HL-60 (cell line): ENCODE data around the gene UIMC1.

ENCODE experiments used
- DNase-seq, 2 experiments: peaks; one replicate each; pipeline ENCODE4 v3.0.0-alpha.2; 2010 to 2020; ENCODE audit warnings: low read depth in 1 of 2, low spot score in 1 of 2
- H3K27ac ChIP-seq: fragments of 250-450 bp; sonication (Bioruptor Pico); replicated peaks from 2 replicates; pipeline ENCODE4 v1.5.1; 2020; ENCODE audit warnings: mild to moderate bottlenecking, moderate library complexity
- H3K27me3 ChIP-seq: fragments of 250-450 bp; sonication (Bioruptor Pico); 2 replicates; pipeline ENCODE4 v1.5.1; 2021; ENCODE audit warnings: mild to moderate bottlenecking, moderate library complexity; ENCODE audit not compliant: insufficient read depth, poor library complexity, severe bottlenecking
- H3K4me3 ChIP-seq: replicated peaks from 2 replicates; pipeline ENCODE4 v1.5.1; 2011; ENCODE audit warnings: mild to moderate bottlenecking, control low read depth, low read length; ENCODE audit not compliant: insufficient read depth
- GABPA ChIP-seq: IDR thresholded peaks from 2 replicates; pipeline ENCODE4 v1.6.1; 2012; ENCODE audit warnings: low read depth
- POLR2AphosphoS5 ChIP-seq: IDR thresholded peaks from 2 replicates; pipeline ENCODE4 v1.6.1; 2012; ENCODE audit warnings: low read depth
- REST ChIP-seq: IDR thresholded peaks from 2 replicates; pipeline ENCODE4 v1.6.1; 2012; ENCODE audit warnings: low read depth; ENCODE audit not compliant: insufficient replicate concordance
- SPI1 ChIP-seq: IDR thresholded peaks from 2 replicates; pipeline ENCODE4 v1.6.1; 2012; ENCODE audit warnings: low read depth, mild to moderate bottlenecking, borderline replicate concordance
- TF ChIP-seq, protein P1 (sequence below): IDR thresholded peaks from one replicate; pipeline ENCODE4 v1.5.1; 2011; ENCODE audit warnings: low read length, control low read depth, inconsistent platforms; ENCODE audit not compliant: insufficient read depth

Gene UIMC1

GRCh38 chr5:176943816-176944215 lies 62.8 kb downstream of the UIMC1 start:
- H3K4me3 ChIP-seq = no peak overlapping the region

DNA sequence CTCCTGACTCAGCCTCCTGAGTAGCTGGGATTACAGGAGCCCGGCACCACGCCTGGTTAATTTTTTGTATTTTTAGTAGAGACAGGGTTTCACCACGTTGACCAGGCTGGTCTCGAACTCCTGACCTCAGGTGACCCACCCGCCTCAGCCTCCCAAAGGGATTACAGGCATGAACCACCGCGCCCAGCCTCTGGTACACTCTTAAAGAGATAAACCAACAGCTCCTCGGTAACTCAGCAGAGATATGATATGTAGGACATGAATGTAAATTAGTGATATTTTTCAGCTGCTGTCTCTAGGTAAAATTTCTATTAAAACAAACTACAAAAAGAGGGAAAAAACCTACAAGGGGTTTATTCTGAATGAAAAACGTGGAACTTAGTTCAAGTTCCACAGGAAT lies 64.6 kb downstream of the UIMC1 start:
- H3K4me3 ChIP-seq = no peak overlapping the region
- no peak for DNase-seq
- TF ChIP-seq, protein P1, sequence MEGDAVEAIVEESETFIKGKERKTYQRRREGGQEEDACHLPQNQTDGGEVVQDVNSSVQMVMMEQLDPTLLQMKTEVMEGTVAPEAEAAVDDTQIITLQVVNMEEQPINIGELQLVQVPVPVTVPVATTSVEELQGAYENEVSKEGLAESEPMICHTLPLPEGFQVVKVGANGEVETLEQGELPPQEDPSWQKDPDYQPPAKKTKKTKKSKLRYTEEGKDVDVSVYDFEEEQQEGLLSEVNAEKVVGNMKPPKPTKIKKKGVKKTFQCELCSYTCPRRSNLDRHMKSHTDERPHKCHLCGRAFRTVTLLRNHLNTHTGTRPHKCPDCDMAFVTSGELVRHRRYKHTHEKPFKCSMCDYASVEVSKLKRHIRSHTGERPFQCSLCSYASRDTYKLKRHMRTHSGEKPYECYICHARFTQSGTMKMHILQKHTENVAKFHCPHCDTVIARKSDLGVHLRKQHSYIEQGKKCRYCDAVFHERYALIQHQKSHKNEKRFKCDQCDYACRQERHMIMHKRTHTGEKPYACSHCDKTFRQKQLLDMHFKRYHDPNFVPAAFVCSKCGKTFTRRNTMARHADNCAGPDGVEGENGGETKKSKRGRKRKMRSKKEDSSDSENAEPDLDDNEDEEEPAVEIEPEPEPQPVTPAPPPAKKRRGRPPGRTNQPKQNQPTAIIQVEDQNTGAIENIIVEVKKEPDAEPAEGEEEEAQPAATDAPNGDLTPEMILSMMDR = no peak
- TF ChIP-seq REST (no peak), SPI1 (no peak), POLR2AphosphoS5 (no peak), GABPA (no peak)
- H3K27ac ChIP-seq = no peak overlapping the region
- H3K27me3 ChIP-seq = no peaks in the 10 kb centered on the region

More at GRCh38 chr5:176943816-176944215, 62.8 kb downstream of the UIMC1 start:
- Histone ChIP-seq H3K27me3 (no peaks in the 10 kb centered on the region), H3K27ac (no peak overlapping the region)
- no peak for DNase-seq
- TF ChIP-seq GABPA (no peak), SPI1 (no peak), REST (no peak), POLR2AphosphoS5 (no peak)
- TF ChIP-seq, protein P1 = no peak

- TF ChIP-seq REST (no peak), POLR2AphosphoS5 (no peak), SPI1 (no peak), GABPA (no peak)
- TF ChIP-seq, protein P1 = no peak
- Histone ChIP-seq H3K4me3 (no peak overlapping the region), H3K27me3 (no peaks in the 10 kb centered on the region), H3K27ac (no peak overlapping the region)
- DNase-seq = no peak
Measured at GRCh38 chr5:176938472-176938871, 68.1 kb downstream of the UIMC1 start.
